GM12878 (cell line): ENCODE measurements around the gene ADCY5. TPM values are rescaled to one million over a fixed set of nuclear protein-coding genes. Genes with fewer than 3 reads are reported as not detected.

Experiments
- ATAC-seq: fragments of 200-7000 bp; cut with Tn5 transposase; 3 replicates; pipeline ENCODE4 v1.9.1; 2020; ENCODE audit warnings: mild to moderate bottlenecking, moderate library complexity
- BruUV-seq: library from RNA; stranded (reverse); fragments of 400-500 nt; replicated peaks from 2 replicates; lab custom pipeline; 2021; lab: Mats Ljungman, UMichigan
- CTCF ChIA-PET: fragments of 300-600 bp; sonication (Branson Sonifier 250); formaldehyde crosslinking; extraction: SDS; loops from one replicate; lab custom pipeline; 2021; ENCODE audit warnings: inconsistent platforms; lab: Yijun Ruan, JAX
- POLR2A ChIA-PET: fragments of 350-600 bp; formaldehyde crosslinking; extraction: SDS; loops from one replicate; lab custom pipeline; 2021; ENCODE audit warnings: inconsistent platforms; lab: Charles Lee
- RAD21 ChIA-PET: fragments of 300-600 bp; sonication (Branson Sonifier 250); formaldehyde crosslinking; loops from one replicate; lab custom pipeline; 2023; ENCODE audit warnings: antibody characterized with exemption; ENCODE audit not compliant: unreplicated experiment; lab: Charles Lee
- SMC1A ChIA-PET: fragments of 300-600 bp; sonication (Branson Sonifier 250); formaldehyde crosslinking; loops from one replicate; lab custom pipeline; 2023; ENCODE audit not compliant: unreplicated experiment, uncharacterized antibody; lab: Charles Lee
- DNase-seq: peaks from one replicate; pipeline ENCODE4 v3.0.0-alpha.2; 2011; ENCODE audit warnings: low read depth, low spot score
- FAIRE-seq: peaks from 3 replicates; lab custom pipeline; 2011; peaks lifted over from hg19 to GRCh38; lab: Jason Lieb, UNC
- H2AFZ ChIP-seq: 2 replicates; pipeline ENCODE4 v1.6.0; 2011; ENCODE audit warnings: low read depth, low read length, control low read depth; ENCODE audit not compliant: control insufficient read depth
- H3K27ac ChIP-seq: 2 replicates; pipeline ENCODE4 v1.5.1; 2011; ENCODE audit warnings: control low read depth; ENCODE audit not compliant: control insufficient read depth, insufficient read depth
- H3K27me3 ChIP-seq, 2 experiments: replicated peaks in 1 of 2; 2 replicates each; pipeline versions ENCODE4 v1.6.0 to v1.6.1; 2011; ENCODE audit warnings: low read length in 1 of 2; ENCODE audit not compliant: control insufficient read depth in 2 of 2, insufficient read depth in 2 of 2
- H3K36me3 ChIP-seq, 2 experiments: 2 replicates each; pipeline ENCODE4 v1.5.1; 2011; ENCODE audit warnings: low read length in 1 of 2; ENCODE audit not compliant: control insufficient read depth in 2 of 2, insufficient read depth in 2 of 2
- H3K4me1 ChIP-seq: 2 replicates; pipeline ENCODE4 v1.6.1; 2011; ENCODE audit warnings: mild to moderate bottlenecking, low read length, moderate library complexity, mixed read lengths; ENCODE audit not compliant: control insufficient read depth, insufficient read depth
- H3K4me2 ChIP-seq: 2 replicates; pipeline ENCODE4 v1.6.0; 2011; ENCODE audit warnings: control low read depth; ENCODE audit not compliant: control insufficient read depth, insufficient read depth
- H3K4me3 ChIP-seq: fragments of 200-600 bp; sonication (generic); 2 replicates; pipeline ENCODE4 v1.5.1; 2016
- H3K79me2 ChIP-seq: 2 replicates; pipeline ENCODE4 v1.6.0; 2011; ENCODE audit warnings: low read length; ENCODE audit not compliant: control insufficient read depth, insufficient read depth
- H3K9ac ChIP-seq: 2 replicates; pipeline ENCODE4 v1.8.0; 2011; ENCODE audit warnings: low read length, control low read depth, mixed read lengths; ENCODE audit not compliant: control insufficient read depth, insufficient read depth
- H3K9me3 ChIP-seq: replicated peaks from 3 replicates; pipeline ENCODE4 v1.5.1; 2011; ENCODE audit warnings: mild to moderate bottlenecking, low read length; ENCODE audit not compliant: control insufficient read depth, insufficient read depth
- H4K20me1 ChIP-seq: 2 replicates; pipeline ENCODE4 v1.6.0; 2011; ENCODE audit not compliant: control insufficient read depth, insufficient read depth
- KLF5 ChIP-seq: fragments of 450-650 bp; IDR thresholded peaks from 2 replicates; pipeline ENCODE4 v1.6.1; 2014; ENCODE audit warnings: mild to moderate bottlenecking; ENCODE audit not compliant: partially characterized antibody
- MXI1 ChIP-seq: fragments of 150-350 bp; IDR thresholded peaks from 2 replicates; pipeline ENCODE4 v1.6.1; 2011; ENCODE audit warnings: low read depth, mild to moderate bottlenecking, inconsistent platforms, low read length, improper control_type of control experiment
- NFYB ChIP-seq: IDR thresholded peaks from 2 replicates; pipeline ENCODE4 v1.6.1; 2011; ENCODE audit warnings: low read depth, mild to moderate bottlenecking, low read length, improper control_type of control experiment, moderate library complexity; ENCODE audit not compliant: insufficient read depth
- NR2F1 ChIP-seq: fragments of 450-650 bp; conservative IDR thresholded peaks from 2 replicates; pipeline ENCODE4 v1.6.1; 2017; ENCODE audit warnings: mild to moderate bottlenecking
- NRF1 ChIP-seq: conservative IDR thresholded peaks from 2 replicates; pipeline ENCODE4 v1.6.1; 2011; ENCODE audit warnings: mild to moderate bottlenecking, low read depth, low read length, improper control_type of control experiment
- SPI1 ChIP-seq: IDR thresholded peaks from 2 replicates; pipeline ENCODE4 v1.6.1; 2011; ENCODE audit warnings: low read depth, mild to moderate bottlenecking, low read length, moderate library complexity, borderline replicate concordance; ENCODE audit not compliant: insufficient read depth
- SUPT20H ChIP-seq: IDR thresholded peaks from 2 replicates; pipeline ENCODE4 v1.6.1; 2011; ENCODE audit warnings: low read depth, mild to moderate bottlenecking, low read length, moderate library complexity, borderline replicate concordance; ENCODE audit not compliant: control insufficient read depth
- ZBTB33 ChIP-seq: fragments of 450-650 bp; IDR thresholded peaks from 2 replicates; pipeline ENCODE4 v1.6.1; 2017; ENCODE audit warnings: mild to moderate bottlenecking
- WGBS: methylation state at CpG from one replicate; pipeline ENCODE4 v1.1.6; 2016; ENCODE audit warnings: low lambda C conversion rate; ENCODE audit not compliant: insufficient replicate concordance, insufficient coverage; ENCODE audit errors: missing lambda C conversion rate; 5-methylcytosine and 5-hydroxymethylcytosine counted together
- in situ Hi-C: fragments of 300-500 bp; cut with MboI; formaldehyde crosslinking; loops from 9 replicates; pipeline ENCODE4 v1.14.3; 2018; ENCODE audit warnings: mixed read lengths
- intact Hi-C: fragments of 100-400 bp; cut with micrococcal nuclease; formaldehyde crosslinking; loops from one replicate; pipeline ENCODE4 v1.14.2; 2022; ENCODE audit not compliant: unreplicated experiment
- polyA plus RNA-seq, 11 experiments: library from polyadenylated mRNA; depleted of rRNA in 4 of 11; unstranded in 6 of 11; stranded (reverse) in 5 of 11; fragments of >200 nt; fragmentation: Nextera tagmentation in 4 of 11; fragmentation: Illumina TruSeq in 1 of 11; extraction: Ambion mirVana in 4 of 11; extraction: Trizol in 1 of 11; gene quantifications; 1 replicate in 1 of 11; 2 replicates in 10 of 11; pipeline versions ENCODE4 v1.2.1 to v1.2.3, GENCODE V29; 2011 to 2016; ENCODE audit warnings: inconsistent platforms in 2 of 11, missing spikeins in 2 of 11, low read depth in 1 of 11
- total RNA-seq, 4 experiments: library from RNA; depleted of rRNA in 3 of 4; stranded (reverse); fragments of >200 nt in 3 of 4; fragmentation: Illumina TruSeq in 1 of 4; extraction: Trizol in 1 of 4; gene quantifications; 2 replicates each; pipeline versions ENCODE4 v1.2.1 to v1.2.3, GENCODE V29; 2013 to 2021
- TF ChIP-seq, protein P1 (sequence below): IDR thresholded peaks from 2 replicates; pipeline ENCODE4 v1.6.1; 2011; ENCODE audit warnings: low read depth, mild to moderate bottlenecking, low read length, moderate library complexity, borderline replicate concordance; ENCODE audit errors: extremely low read depth
- TF ChIP-seq, protein P2 (sequence below): fragments of 450-650 bp; conservative IDR thresholded peaks from 2 replicates; pipeline ENCODE4 v1.6.1; 2017; ENCODE audit warnings: mild to moderate bottlenecking, moderate library complexity

ADCY5 gene
- total and polyA plus RNA-seq, 10 of the 15 experiments (the other 5 are each of a cell fraction or from before 2014, with no cell fraction given) = under 0.01 to 0.24 (median 0.02) TPM; not detected in 4

DNA sequence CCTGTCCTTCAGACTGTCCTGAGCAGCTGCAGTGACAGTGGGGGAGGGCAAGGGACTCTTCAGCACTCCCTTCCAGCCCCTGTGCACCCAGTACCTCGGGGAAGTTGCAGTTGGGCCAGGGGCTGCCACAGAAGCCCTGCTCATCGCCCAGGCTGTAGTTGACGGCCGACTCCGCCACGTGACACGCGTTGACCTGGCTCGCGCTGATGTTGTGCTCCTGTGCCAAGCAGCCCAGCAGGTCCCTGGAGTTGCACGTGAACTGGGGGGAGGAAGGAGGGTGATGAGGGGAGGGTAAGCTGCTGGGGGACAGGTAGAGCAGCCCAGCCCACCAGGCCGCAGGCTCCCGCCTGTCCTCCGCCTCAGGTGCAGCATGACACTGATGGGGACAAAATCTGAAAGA, 145.9 kb downstream of the ADCY5 start (continued):
- TF ChIP-seq, protein P1, sequence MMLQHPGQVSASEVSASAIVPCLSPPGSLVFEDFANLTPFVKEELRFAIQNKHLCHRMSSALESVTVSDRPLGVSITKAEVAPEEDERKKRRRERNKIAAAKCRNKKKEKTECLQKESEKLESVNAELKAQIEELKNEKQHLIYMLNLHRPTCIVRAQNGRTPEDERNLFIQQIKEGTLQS = no peak
- no peak for TF ChIP-seq MXI1
- no peak for TF ChIP-seq NRF1
- no peak for TF ChIP-seq ZBTB33
- TF ChIP-seq KLF5 = no peak
- no peak for TF ChIP-seq SPI1
- no peak for TF ChIP-seq NR2F1
- TF ChIP-seq NFYB = no peak

DNA sequence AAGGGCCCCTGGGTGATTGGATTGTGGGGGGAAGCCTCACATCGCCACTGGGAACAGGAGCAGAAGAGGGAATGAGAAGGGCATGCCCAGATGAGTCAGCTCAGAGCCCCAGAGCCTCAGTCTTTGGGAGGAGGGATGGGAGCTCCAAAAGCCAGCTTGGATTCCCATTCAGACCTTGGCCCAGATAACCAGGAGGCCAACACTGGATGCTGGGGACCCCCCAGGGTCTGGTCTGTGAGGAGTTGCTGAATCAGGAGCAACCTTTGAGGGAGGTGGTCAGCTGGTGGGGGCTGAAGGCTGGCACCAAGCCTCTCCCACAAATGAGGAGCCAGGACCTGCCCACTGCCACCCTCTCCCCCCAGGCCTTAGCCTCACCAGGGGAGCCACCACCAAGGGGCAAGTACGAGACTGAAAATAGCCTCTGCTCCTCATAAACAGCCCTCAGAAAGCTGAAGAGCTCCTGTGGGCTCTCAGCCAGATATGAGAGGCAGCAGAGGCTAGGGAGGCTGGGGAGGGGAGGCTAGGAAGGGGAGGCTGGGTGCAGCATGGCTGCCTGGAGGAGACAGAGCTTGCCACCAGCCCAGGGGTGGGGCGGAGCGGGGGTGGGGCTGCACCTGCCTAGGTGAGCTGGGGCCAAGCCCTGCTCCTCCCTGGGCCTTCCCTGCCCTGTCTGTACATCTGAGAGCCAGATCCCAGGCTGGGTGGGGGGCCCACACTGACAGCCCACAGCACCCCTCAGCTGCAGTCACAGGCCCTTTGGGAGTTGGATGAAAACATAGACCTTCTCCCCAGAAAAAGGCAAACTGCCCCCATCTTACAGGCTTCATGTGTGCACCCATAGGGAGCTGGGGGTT, 147.3 kb downstream of the ADCY5 start:
- no TSS peak for BruUV-seq

More for the DNA sequence above, 147.3 kb downstream of the ADCY5 start:
- POLR2A ChIA-PET = no interaction called here
- Histone ChIP-seq H3K4me2 (no peak overlapping the region), H3K4me3 (no peak overlapping the region), H3K9me3 (no peaks in the 10 kb centered on the region), H3K4me1 (no peaks in the 10 kb centered on the region), H3K27me3 (no peaks in the 10 kb centered on the region; a peak in 1 of 4 replicates), H3K27ac (no peak overlapping the region), H3K79me2 (no peaks in the 10 kb centered on the region), H2AFZ (no peak overlapping the region), H3K36me3 (no peaks in the 10 kb centered on the region), H3K9ac (no peak overlapping the region), H4K20me1 (no peaks in the 10 kb centered on the region)
- in situ Hi-C loops = no loop called here
- SMC1A ChIA-PET = no interaction called here
- no peak for DNase-seq
- no peak; the same call in 2 of the 3 replicates for ATAC-seq
- CTCF ChIA-PET = interaction anchor here (0.8 kb wide), 1 partner anchor 14 kb away, joined by 3 read pairs; no protein-coding TSS in a partner anchor
- RAD21 ChIA-PET = no interaction called here
- intact Hi-C loops = no loop called here
- WGBS = 25% methylated on average over 4 of the region's 4 CpGs
- no peak for TF ChIP-seq SUPT20H
- TF ChIP-seq, protein P2, sequence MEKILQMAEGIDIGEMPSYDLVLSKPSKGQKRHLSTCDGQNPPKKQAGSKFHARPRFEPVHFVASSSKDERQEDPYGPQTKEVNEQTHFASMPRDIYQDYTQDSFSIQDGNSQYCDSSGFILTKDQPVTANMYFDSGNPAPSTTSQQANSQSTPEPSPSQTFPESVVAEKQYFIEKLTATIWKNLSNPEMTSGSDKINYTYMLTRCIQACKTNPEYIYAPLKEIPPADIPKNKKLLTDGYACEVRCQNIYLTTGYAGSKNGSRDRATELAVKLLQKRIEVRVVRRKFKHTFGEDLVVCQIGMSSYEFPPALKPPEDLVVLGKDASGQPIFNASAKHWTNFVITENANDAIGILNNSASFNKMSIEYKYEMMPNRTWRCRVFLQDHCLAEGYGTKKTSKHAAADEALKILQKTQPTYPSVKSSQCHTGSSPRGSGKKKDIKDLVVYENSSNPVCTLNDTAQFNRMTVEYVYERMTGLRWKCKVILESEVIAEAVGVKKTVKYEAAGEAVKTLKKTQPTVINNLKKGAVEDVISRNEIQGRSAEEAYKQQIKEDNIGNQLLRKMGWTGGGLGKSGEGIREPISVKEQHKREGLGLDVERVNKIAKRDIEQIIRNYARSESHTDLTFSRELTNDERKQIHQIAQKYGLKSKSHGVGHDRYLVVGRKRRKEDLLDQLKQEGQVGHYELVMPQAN = no peak
- FAIRE-seq = no peak
